GM12878 (cell line): ENCODE results near the gene CNTNAP2.

ENCODE experiments used
- CBFB ChIP-seq: IDR thresholded peaks from 2 replicates; pipeline ENCODE4 v1.6.1; 2016; ENCODE audit warnings: antibody characterized with exemption, low read depth
- CBX5 ChIP-seq: sonication (generic); IDR thresholded peaks from 2 replicates; pipeline ENCODE4 v1.6.1; 2016; ENCODE audit warnings: low read depth, moderate library complexity, mild to moderate bottlenecking, inconsistent platforms
- CHD1 ChIP-seq: IDR thresholded peaks from 2 replicates; pipeline ENCODE4 v1.6.1; 2012; ENCODE audit warnings: low read depth, low read length, improper control_type of control experiment
- CTCF ChIP-seq, 3 experiments: IDR thresholded peaks in 2 of 3; conservative IDR thresholded peaks in 1 of 3; 2 replicates each; pipeline ENCODE4 v1.5.1; 2011; ENCODE audit warnings: low read depth in 3 of 3, low read length in 3 of 3, mild to moderate bottlenecking in 3 of 3, control low read depth in 2 of 3, moderate library complexity in 2 of 3, inconsistent platforms in 1 of 3, mixed read lengths in 1 of 3; ENCODE audit not compliant: control insufficient read depth in 2 of 3, insufficient read depth in 1 of 3; ENCODE audit errors: extremely low read depth in 1 of 3
- EGR1 ChIP-seq, 2 experiments: IDR thresholded peaks; 1 replicate in 1 of 2; 2 replicates in 1 of 2; pipeline ENCODE4 v1.6.1; 2011 to 2012; ENCODE audit warnings: low read depth in 2 of 2, low read length in 2 of 2, borderline replicate concordance in 1 of 2, mild to moderate bottlenecking in 1 of 2, moderate library complexity in 1 of 2
- GATAD2B ChIP-seq: fragments of 450-650 bp; conservative IDR thresholded peaks from 2 replicates; pipeline ENCODE4 v1.6.1; 2017; ENCODE audit warnings: low read depth, mild to moderate bottlenecking, moderate library complexity
- IKZF2 ChIP-seq, 2 experiments: fragments of 450-650 bp; IDR thresholded peaks; 2 replicates each; pipeline ENCODE4 v1.6.1; 2017; ENCODE audit warnings: mild to moderate bottlenecking in 2 of 2, moderate library complexity in 2 of 2
- NR2C1 ChIP-seq: fragments of 450-650 bp; IDR thresholded peaks from 2 replicates; pipeline ENCODE4 v1.6.1; 2017; ENCODE audit warnings: antibody characterized with exemption, mild to moderate bottlenecking, moderate library complexity
- POLR2A ChIP-seq: IDR thresholded peaks from 2 replicates; pipeline ENCODE4 v1.6.1; 2011; ENCODE audit warnings: low read depth, mild to moderate bottlenecking, low read length
- SUPT20H ChIP-seq: IDR thresholded peaks from 2 replicates; pipeline ENCODE4 v1.6.1; 2011; ENCODE audit warnings: low read depth, mild to moderate bottlenecking, low read length, moderate library complexity, borderline replicate concordance; ENCODE audit not compliant: control insufficient read depth
- ZNF217 ChIP-seq: fragments of 450-650 bp; IDR thresholded peaks from 2 replicates; pipeline ENCODE4 v1.6.1; 2017; ENCODE audit warnings: antibody characterized with exemption, mild to moderate bottlenecking

- TF ChIP-seq CBX5, result no peak
- no peak for TF ChIP-seq ZNF217
- no peak for TF ChIP-seq POLR2A
- TF ChIP-seq SUPT20H, result no peak
- TF ChIP-seq CBFB, result no peak
- TF ChIP-seq EGR1 (IDR thresholded peaks at IDR 0.05; ENCODE audit: borderline replicate concordance in 1 of 2, low read depth in 2 of 2, low read length in 2 of 2), result no peak
- TF ChIP-seq NR2C1, result no peak
- no peak for TF ChIP-seq CTCF (IDR thresholded peaks at IDR 0.05 in 2 of 3, conservative IDR thresholded peaks at IDR 0.05 in 1 of 3; ENCODE audit: control insufficient read depth in 2 of 3, extremely low read depth in 1 of 3, insufficient read depth in 1 of 3, low read depth in 3 of 3, low read length in 3 of 3)
- TF ChIP-seq GATAD2B, result no peak
- TF ChIP-seq CHD1, result no peak
- TF ChIP-seq IKZF2 (IDR thresholded peaks at IDR 0.05), result no peak
Observed at GRCh38 chr7:148223738-148224137, 2107.1 kb downstream of the CNTNAP2 start.
